HG03521 (cell line): ENCODE results near the gene PPHLN1.
A peak's percentile ranks its signal among the peaks of the same experiment; 100 is the strongest.
"Not testable (repeated sequence)": the region's sequence is repeated elsewhere in the genome, so short reads cannot be mapped to it uniquely, and the experiment has no call there.

Experiments used
- ATAC-seq: cut with Tn5 transposase; IDR thresholded peaks from one replicate; pipeline ENCODE4 v1.9.1; 2021; ENCODE audit warnings: mild to moderate bottlenecking, moderate library complexity; ENCODE audit not compliant: unreplicated experiment

PPHLN1 gene

DNA sequence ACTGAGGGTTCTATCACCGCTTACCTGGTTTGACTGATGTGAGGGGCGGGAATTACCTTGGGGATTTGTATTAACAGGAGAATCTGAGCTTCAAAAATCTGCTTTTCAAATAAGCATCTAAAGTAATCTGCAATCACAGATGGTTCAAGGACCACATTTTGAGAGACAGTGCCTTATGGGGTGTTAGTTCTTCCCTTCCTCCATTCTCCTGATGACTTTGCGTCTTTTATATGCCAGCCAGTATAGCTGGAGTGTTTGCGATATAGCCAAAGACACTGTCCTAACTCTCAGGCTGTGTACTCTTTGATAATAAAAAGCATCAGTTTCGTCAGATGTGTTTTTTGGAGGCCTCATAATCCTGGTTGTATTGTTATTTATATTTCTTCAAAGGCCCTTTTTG lies 39.5 kb downstream of the PPHLN1 start:
- ATAC-seq, result no peak

DNA sequence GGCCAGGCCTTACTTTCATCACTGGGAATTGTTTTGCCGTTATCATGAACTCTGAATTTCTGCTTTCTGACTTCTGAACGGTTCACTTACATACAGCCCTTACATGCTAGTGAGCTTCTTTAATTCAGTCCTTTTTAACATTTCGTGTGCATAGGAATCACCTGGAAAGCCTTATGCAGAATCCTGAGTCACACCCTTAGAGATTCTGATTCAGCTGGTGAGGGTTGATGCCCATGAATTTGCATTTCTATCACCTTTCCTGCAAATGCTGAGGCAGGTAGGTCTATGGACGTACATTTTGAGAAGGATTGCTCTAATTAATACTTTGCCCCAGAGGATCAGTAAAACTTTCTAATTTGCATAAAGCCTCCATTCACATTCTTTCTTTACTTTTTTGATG lies 44.0 kb downstream of the PPHLN1 start:
- ATAC-seq, result no peak

DNA sequence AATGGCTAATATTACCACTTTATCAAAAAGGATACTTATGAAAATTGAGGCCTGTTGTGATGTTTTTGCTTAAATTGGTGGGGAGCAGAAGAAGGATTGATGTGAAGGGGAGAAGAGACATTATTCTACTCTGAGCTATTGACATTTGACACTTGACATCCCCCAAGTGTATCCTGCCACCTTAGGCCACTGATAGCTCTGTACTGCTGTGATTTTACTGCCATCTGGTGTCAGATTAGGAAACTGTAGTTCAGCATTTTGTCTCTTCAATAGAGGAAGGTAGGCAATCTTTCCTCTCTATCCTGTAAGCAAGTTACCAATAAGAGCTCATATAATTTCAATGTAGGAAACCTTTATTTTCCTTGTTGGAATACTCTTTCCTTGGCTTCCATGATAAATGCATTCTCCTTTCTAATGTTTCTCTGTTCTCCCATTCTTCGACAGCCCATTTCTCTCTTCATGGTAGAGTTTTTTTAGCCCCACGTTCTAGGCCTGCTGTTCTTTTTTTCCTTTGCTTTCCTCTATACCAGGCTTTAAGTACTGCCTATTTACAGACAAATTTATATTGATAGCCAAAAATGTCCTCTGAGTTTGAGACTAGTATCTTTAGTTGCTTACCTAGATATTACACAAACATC lies 46.3 kb downstream of the PPHLN1 start:
- ATAC-seq, result peak; percentile 89

DNA sequence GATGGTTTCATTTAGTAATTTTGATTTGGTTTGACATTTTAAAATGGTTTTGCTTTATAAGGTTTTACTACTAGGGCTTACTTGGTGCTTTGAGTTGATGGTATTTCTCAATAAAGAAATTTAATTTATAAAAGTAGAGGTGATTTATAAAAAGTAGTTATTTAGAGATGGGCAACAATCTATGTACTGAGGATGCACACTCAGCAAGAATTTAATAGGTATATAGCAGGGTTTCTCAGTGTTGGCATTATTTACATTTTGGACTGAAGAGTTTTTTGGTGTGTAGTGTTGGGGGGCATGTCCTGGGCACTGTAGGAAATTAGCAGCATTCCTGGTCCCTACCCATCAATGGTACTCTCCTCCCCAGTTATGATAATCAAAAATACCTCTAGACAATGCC lies 47.7 kb downstream of the PPHLN1 start:
- no peak for ATAC-seq

DNA sequence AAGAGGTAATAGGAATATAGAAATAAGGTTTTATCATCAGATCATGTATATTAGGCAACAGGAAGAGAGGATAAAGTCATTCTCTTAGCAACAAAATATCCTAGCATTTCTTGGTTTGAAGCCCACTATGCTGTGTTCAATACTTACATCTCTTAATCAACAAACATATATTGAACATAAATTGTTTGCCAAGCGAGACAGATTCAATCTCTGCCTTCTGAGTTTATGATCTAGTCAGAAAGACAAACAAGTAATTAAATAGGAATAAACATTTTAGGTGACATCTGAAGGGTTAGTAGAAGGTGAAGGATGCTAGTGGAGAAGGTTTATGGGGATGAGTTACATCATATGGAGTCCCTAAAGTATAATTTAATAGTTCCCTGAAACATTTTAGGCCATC lies 54.8 kb downstream of the PPHLN1 start:
- ATAC-seq, result no peak

DNA sequence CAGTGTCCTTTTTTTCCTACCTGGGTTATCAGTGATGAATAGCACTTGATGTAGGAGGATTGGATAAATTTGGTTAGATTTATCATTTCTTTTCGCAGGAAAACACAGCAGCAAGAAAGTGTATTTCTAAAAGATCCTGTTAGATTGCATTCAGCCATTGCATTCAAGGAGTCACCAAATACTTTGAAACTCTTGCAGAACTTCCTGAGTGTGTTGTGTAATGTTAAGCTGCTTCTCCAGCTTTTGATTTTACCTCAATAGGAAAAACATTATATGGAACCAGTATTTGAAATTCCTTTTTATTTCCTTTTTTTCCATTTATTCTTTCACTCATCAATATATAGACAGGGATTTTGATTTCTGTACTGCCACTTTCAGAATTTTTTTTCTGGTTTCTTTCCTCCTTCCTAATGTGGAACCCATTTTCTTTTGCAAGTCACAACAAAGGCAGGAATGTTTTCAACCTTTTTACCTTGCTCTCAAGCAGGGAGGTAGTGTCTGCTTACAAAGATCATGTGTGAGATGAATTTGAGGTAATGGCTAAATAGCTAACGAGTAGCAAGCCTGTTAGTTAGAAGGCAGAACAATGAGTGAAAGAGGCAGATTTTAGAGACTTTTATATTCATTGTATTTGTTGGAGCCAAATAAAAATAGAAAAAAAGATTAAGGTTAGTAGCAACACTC lies 56.2 kb downstream of the PPHLN1 start:
- ATAC-seq, result no peak

DNA sequence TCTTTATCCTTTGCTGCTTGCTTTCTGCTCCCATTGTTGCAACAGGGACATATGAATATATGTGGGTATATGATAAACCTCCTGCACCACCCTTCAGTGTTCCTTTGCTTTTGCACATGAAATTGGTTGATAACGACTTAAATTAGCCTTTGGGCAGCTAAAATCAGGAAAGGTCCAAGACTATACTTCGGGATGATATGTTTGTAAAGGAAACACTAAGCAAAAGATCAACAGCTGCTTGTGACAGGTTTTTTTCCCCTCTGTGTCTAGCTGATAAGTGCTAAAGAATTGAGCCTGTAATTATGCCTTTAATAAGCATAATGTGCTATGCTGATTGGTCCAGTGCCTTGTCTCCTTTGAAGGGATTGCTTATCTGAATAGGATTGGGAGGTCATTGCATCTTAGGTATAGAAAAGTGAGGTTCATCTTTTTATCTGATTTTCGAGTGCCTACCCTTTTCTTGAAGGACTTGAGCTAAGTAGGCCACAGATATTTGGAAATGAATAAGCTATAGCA lies 59.4 kb downstream of the PPHLN1 start:
- no peak for ATAC-seq

DNA sequence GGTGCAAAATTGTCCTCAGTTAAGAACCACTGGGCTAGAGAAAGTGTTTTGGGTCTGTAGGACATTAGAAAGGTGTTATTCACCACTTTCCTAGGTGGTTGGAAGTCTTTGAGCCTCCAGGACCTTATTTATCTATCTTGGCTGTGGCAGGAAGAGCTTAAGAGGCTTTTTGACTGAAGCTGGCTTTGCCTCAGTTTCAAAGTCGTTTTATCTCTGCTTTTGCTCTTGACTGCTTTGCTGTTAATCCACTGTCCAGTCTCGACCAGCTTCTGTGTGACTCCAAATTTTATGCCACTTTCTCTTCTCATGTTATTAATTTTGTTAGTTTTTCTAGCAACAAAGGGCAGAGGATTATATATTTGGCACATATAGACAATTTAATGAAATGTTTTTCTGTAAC lies 60.3 kb downstream of the PPHLN1 start:
- no peak for ATAC-seq

DNA sequence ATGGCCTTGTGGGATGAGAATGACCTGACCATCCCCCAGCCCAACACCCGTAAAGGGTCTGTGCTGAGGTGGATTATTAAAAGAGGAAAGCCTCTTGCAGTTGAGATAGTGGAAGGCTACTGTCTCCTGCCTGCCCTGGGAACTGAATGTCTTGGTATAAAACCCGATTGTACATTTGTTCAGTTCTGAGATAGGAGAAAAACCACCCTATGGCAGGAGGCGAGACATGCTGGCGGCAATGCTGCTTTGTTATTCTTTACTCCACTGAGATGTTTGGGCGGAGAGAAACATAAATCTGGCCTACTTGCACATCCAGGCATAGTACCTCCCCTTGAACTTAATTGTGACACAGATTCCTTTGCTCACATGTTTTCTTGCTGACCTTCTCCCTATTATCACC lies 62.1 kb downstream of the PPHLN1 start:
- ATAC-seq, result not testable (repeated sequence)

DNA sequence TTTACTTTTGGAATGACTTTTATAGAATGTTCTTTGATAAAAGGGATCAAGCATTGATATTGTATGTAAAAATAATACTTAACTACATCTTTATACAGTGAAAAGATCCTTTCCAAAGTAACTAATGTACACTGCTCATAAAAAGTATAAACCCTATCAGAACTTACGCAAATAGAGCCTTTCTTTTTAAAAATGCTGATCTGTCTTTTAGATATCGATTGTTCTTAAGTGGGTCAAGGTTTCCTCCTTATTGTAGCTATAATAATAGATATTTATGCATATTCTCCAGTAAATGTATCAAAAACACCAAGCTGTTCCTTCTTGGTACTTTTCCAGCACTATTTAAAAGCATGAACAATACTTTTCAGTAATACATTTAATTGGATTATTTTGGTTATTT lies 68.5 kb downstream of the PPHLN1 start:
- ATAC-seq, result no peak

DNA sequence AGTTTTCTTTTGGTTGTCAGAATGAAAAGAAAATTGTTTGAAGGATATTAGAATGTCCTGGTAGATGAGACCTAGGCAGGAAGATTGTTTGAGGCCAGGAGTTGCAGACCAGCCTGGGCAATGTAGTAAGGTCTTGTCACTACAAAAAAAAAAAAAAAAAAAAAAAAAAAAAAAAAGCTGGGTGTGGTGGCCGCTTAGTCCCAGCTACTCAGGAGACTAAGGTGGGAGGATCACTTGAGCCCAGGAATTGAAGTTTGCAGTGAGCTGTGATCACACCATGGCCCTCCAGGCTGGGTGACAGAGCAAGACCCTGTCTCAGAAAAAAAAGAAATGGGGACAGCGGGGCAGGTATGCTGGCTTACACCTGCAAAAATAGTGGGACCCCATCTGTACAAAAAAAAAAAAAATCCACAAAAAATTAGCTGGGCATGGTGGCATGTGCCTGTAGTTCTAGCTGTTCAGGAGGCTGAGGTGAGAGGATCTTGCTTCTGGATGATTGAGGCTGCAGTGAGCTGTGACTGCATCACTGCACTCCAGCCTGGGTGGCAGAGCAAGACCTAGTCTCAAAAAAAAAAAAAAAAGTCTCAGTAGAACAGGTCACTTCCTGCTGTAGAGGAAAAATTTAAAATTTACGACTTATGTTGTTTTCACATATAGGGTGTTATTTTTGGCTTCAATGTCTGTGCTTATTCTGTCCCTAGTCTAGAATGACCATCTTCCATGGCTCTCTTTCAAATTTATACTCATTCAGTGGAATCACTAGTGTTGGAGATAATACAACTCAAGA lies 70.7 kb downstream of the PPHLN1 start:
- ATAC-seq, result peak; percentile 50

DNA sequence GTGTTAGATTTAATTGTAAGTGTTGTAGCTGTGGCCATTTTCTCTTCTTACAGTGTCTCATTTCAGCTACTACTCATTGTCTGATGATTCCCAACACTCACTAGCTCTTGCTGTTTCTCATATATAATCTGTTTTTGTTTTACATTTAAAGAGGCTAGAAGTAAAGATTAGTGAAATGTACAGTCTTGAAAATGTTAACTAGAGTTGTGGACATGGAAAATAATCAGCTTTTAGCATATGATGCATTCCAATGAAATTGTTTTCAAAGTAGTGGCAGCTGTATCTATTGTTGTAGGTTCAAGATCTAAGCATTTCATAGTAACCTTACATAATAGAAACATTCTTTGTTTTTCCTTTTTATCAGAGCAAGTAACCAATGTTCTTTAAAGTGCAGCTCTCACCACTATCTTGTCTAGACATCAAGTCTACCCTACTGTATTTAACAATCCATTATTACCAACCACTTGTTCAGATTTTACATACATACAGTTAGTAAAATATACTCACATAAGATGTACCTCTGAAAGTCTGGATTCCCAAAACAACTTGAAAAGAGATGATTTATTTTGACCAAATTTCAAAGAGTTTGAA lies 76.9 kb downstream of the PPHLN1 start:
- no peak for ATAC-seq

DNA sequence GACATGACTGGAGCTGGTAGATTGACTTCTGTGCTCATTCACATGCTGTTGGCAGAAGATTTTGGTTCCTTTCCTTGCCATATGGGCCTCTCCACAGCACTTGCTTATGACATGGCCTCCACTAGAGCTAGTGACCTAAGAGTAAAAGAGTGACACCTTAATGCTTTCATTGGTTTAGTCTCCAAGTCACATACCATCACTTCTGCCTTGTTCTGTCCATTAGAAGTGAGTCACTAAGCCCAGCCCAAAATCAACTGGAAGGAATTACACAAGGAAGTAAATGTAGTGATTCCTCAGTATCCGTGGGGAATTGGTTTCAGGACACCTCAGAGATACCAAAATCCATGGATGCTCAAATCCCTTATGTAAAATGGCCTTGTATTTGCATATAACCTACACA lies 81.3 kb downstream of the PPHLN1 start:
- ATAC-seq, result no peak

DNA sequence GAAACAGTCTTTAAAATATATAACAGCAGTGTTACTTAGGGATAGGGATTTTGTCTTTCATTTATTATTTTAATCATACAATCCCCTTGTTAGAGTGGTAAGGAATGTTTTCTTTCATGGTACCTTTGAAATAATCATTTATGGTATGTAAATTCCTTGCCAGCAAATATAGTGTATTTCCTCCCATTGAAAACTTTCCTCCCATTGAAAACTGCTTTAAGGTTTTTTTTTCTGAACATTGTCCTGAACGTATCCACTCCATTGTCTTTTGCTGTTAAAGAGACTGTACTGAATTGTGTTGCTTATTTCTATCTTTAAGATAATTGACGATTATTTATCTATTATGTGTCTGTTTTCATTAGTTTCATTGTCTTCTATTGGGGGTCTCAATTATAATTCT lies 83.5 kb downstream of the PPHLN1 start:
- ATAC-seq, result no peak

DNA sequence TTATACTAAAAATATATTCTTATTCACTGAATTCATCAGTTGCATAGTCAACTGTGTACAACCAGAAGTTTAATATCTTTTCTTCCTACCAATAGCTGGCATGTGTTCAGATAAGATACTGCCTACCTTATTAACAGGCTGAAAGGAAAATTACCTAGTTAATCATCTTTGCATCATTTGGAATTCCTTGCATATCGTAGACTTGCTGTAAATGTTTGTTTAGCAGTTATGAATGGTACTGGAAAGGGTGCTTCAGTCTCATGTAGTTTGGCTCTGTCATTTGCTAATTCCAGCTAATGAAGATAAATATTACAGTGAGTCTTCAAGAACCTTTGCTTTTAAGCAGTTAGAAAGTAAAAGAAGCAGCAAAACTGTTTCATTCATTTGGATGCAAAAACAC lies 84.4 kb downstream of the PPHLN1 start:
- no peak for ATAC-seq

DNA sequence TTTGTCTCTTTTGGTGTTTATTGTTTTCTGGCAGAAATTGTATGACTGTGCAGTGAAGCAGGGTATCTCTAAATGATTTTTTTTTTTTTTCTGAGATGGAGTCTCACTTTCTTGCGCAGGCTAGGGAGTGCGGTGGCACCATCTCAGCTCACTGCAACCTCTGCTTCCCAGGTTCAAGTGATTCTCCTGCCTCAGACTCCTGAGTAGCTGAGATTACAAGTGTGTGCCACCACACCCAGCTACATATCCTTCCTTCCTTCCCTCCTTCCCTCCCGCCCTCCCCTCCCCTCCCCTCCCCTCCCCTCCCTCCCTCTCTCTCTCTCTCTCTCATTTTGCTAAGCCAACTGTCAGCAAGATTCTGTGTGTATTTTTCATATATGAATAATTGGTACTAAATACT lies 94.4 kb downstream of the PPHLN1 start:
- no peak for ATAC-seq

DNA sequence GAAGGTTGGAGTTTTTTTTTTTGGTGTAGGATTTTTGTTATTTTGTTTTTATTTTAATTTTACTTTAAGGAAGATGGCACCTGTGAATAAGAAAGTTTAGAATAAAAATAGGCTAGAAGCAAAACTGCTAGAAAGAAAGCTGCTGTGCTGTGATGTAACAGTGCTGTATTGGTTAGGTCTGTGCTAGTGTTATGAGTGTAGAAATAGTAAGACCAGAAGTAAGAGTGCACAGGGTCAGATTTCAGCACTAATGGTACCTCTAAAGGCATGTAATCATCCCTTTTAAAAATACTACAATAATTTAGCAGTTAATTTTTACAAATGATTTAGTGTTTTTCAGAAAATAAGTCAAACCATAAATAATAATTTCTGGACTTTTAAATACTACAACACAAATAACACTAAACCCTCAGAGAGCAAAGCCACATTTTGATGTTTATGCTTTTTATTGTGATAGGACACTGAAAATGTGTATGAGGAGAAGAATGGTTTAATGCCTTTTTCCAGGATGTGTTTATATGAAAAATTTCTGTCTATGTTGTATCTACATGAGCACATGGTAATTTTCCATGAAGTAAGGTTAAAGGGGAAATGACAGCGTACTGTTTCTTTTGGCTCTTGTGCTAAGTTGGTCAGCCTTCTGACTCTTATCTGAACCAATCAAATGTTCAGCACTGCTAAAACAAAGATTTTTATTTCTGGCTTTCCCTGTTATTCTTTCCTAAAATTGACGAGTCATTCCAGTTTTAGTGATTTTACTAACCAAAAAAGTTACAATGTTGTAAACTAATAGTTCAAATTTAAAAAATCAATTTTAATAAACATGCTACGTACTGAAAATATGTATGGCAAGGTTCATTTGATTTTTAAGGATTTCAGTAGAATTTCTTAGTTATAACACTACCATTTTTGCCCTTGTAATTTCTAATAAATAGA lies 96.1 kb downstream of the PPHLN1 start:
- peak; percentile 95 for ATAC-seq

DNA sequence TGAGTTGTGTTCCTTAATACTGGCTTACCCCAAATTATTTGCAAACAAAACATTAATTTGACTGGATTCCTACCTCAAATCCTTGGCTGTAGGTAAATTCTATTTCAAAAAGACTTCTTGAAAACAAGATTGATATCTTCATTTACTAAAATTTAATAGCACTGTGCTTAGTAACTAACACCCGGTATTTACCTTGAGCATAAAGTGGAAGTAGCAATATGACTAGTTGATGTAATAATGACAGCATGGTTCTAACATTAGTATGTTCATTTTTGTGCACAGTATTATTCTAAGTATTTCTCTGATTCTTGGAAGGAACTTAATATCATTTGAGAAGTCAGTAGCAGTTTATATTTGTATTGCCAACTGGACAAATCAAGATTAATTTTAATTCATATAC lies 96.8 kb downstream of the PPHLN1 start:
- ATAC-seq, result no peak

DNA sequence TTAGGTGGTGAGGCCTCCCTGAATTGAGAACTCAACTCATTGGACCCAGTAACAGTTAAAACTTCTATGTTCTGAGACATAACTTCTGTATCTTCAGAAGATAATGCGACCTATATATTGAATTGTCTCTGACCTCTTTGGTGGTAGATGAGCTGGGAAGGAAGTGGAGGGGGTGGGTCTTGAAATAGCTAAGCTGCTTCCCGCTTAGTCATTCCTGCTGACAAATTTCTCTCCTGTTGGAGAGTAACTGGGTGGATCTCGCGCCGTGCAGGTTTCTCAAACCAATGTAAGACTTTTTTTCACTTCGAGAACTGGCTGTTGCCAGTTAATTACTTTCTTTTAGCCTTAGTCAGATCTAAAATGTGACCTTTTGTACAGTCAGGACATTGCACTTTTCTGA lies 100.8 kb downstream of the PPHLN1 start:
- no peak for ATAC-seq

DNA sequence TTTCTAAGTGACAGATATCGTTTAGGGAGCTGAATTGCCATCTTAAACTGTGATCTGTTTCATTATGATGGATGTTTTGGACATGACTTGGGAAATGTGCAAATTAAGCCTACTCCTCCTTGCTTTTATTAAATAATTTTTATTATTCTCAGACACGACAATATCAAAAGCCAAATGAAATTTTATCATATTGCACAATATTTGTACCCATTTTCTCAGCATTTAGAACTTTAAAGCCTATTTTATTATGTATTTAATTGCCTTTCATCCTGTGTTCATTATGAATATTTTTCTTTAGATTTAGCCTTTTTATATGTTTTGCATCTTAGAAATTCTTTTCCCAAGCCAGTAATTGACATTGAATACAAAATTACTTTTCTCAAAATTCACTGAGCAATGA lies 102.9 kb downstream of the PPHLN1 start:
- ATAC-seq, result no peak
